PC-3 (cell line): ENCODE data around the gene LINS1. TPM values are rescaled to one million over a fixed set of nuclear protein-coding genes. Genes with fewer than 3 reads are reported as not detected.

Source experiments
- ATAC-seq: fragments of 200-7000 bp; cut with Tn5 transposase; 2 replicates; pipeline ENCODE4 v1.9.1; 2020; ENCODE audit warnings: mild to moderate bottlenecking, moderate library complexity
- Bru-seq: library from RNA; stranded (reverse); fragments of 400-500 nt; gene quantifications from one replicate; lab custom pipeline; 2021; lab: Mats Ljungman, UMichigan
- BruChase-seq, 2 experiments: library from RNA; stranded (reverse); fragments of 400-500 nt; gene quantifications; one replicate each; lab custom pipeline; 2021; lab: Mats Ljungman, UMichigan
- BruUV-seq: library from RNA; stranded (reverse); fragments of 400-500 nt; replicated peaks from 2 replicates; lab custom pipeline; 2021; lab: Mats Ljungman, UMichigan
- CTCF ChIA-PET: fragments of 300-600 bp; sonication (Branson Sonifier 250); formaldehyde crosslinking; loops from one replicate; lab custom pipeline; 2022; ENCODE audit warnings: antibody characterized with exemption; lab: Charles Lee
- POLR2A ChIA-PET: fragments of 300-600 bp; sonication (Branson Sonifier 250); formaldehyde crosslinking; loops from one replicate; lab custom pipeline; 2022; ENCODE audit warnings: antibody characterized with exemption; ENCODE audit not compliant: unreplicated experiment; lab: Charles Lee
- DNase-seq: peaks from one replicate; pipeline ENCODE4 v3.0.0-alpha.2; 2015
- H2AFZ ChIP-seq: fragments of 300-600 bp; sonication (generic); 2 replicates; pipeline ENCODE4 v1.6.0; 2016; ENCODE audit warnings: antibody characterized with exemption, low read length
- H3F3A ChIP-seq: fragments of 300-600 bp; sonication (generic); one replicate; pipeline ENCODE4 v1.6.0; 2017; ENCODE audit warnings: antibody characterized with exemption, low read length, control low read depth, mild to moderate bottlenecking; ENCODE audit not compliant: unreplicated experiment
- H3K27ac ChIP-seq: fragments of 300-600 bp; sonication (generic); 2 replicates; pipeline ENCODE4 v1.5.1; 2016; ENCODE audit warnings: mild to moderate bottlenecking, low read length
- H3K27me3 ChIP-seq: fragments of 300-600 bp; sonication (generic); 2 replicates; pipeline ENCODE4 v1.6.1; 2016; ENCODE audit warnings: low read length, mixed read lengths
- H3K36me3 ChIP-seq: fragments of 300-600 bp; sonication (generic); 2 replicates; pipeline ENCODE4 v1.6.1; 2016; ENCODE audit warnings: low read depth, mixed run types, low read length, mixed read lengths
- H3K4me1 ChIP-seq: fragments of 300-600 bp; sonication (generic); 2 replicates; pipeline ENCODE4 v1.5.1; 2016; ENCODE audit warnings: low read length; ENCODE audit not compliant: insufficient read depth
- H3K4me2 ChIP-seq: fragments of 300-600 bp; sonication (generic); 2 replicates; pipeline ENCODE4 v1.6.0; 2016; ENCODE audit warnings: low read length
- H3K4me3 ChIP-seq: fragments of 300-600 bp; sonication (generic); 2 replicates; pipeline ENCODE4 v1.5.1; 2016; ENCODE audit warnings: mild to moderate bottlenecking, low read length, mixed read lengths
- H3K79me2 ChIP-seq: fragments of 300-600 bp; sonication (generic); 2 replicates; pipeline ENCODE4 v1.6.1; 2017; ENCODE audit warnings: low read length, mixed read lengths
- H3K9ac ChIP-seq: fragments of 300-600 bp; sonication (generic); 2 replicates; pipeline ENCODE4 v1.6.0; 2016; ENCODE audit warnings: mild to moderate bottlenecking, low read length
- H3K9me2 ChIP-seq: fragments of 300-600 bp; sonication (generic); replicated peaks from 2 replicates; pipeline ENCODE4 v1.6.1; 2016; ENCODE audit warnings: mixed run types, low read length, mixed read lengths
- H3K9me3 ChIP-seq: fragments of 300-600 bp; sonication (generic); 2 replicates; pipeline ENCODE4 v1.6.1; 2016; ENCODE audit warnings: low read length, mixed read lengths
- H4K20me1 ChIP-seq: fragments of 300-600 bp; sonication (generic); 2 replicates; pipeline ENCODE4 v1.6.1; 2016; ENCODE audit warnings: low read length, mixed read lengths
- EZH2 ChIP-seq: fragments of 300-600 bp; sonication (generic); IDR thresholded peaks from one replicate; pipeline ENCODE4 v1.6.1; 2017; ENCODE audit warnings: antibody characterized with exemption, mild to moderate bottlenecking, low read length; ENCODE audit not compliant: unreplicated experiment
- EZH2phosphoT487 ChIP-seq: fragments of 300-600 bp; sonication (generic); IDR thresholded peaks from 2 replicates; pipeline ENCODE4 v1.6.1; 2018; ENCODE audit warnings: mild to moderate bottlenecking, antibody characterized with exemption, low read length, borderline replicate concordance
- intact Hi-C: fragments of 100-400 bp; cut with micrococcal nuclease; formaldehyde crosslinking; loops from 2 replicates; pipeline ENCODE4 v1.9.0; 2023
- long read RNA-seq: library from polyadenylated mRNA; unstranded; transcript quantifications from one replicate; pipeline ENCODE4 v2.0.0, GENCODE V29; 2021; ENCODE audit not compliant: unreplicated experiment
- total RNA-seq: library from RNA; depleted of rRNA; stranded (reverse); fragments of >200 nt; gene quantifications from 2 replicates; pipeline ENCODE4 v1.2.3, GENCODE V29; 2014; rRNA removed
- TF ChIP-seq, protein P1 (sequence below): fragments of 300-600 bp; sonication (generic); conservative IDR thresholded peaks from 2 replicates; pipeline ENCODE4 v1.5.1; 2017; ENCODE audit warnings: antibody characterized with exemption, low read depth, mild to moderate bottlenecking, low read length

The LINS1 gene, protein sequence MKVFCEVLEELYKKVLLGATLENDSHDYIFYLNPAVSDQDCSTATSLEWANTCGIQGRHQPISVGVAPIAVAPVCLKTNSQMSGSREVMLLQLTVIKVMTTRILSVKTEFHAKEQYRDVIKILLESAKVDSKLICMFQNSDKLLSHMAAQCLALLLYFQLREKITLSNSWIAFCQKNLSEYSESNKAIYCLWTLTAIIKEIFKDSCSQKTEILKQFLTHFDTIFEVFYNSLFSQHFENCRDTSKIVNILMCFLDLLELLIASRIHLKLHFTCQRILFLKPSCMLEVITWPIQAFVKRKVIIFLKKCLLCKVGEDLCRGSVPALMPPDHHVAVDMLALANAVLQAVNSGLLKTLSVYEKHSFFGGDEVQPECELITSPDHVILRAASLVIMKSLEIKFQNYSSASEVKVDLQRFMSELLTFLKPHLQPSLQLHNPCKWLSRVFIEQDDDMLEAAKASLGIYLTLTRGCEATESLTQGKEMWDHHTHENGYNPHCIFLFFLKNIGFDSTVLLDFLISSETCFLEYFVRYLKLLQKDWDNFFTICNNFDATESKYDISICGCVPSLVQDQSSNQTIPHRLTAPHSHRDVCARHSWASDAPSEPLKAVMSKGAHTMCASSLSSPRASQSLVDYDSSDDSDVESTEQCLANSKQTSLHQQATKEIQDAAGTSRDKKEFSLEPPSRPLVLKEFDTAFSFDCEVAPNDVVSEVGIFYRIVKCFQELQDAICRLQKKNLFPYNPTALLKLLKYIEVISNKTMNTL
- total RNA-seq (8.5 and 12.0 TPM in 2 replicates), Bru-seq, nascent RNA (percentile 64 among the genes with signal in this experiment), BruChase-seq, experiment 1, labeled RNA remaining after a 6-hour chase (percentile 65 among the genes with signal in this experiment), BruChase-seq, experiment 2, labeled RNA remaining after a 2-hour chase (percentile 64 among the genes with signal in this experiment)
- long read RNA-seq, full-length matches to known transcripts = 5 of 12 reads
- long read RNA-seq, partial matches to known transcripts = 1 of 12 reads
- long read RNA-seq, other reads (novel, unspliced or antisense) = 6 of 12 reads

GRCh38 chr15:100602064-100602822 is at the start of gene LINS1, which contains the start of gene ASB7:
Gene LINS1, minus strand, starts transcription at chr15:100602184. Its CDS starts 21,342 bp downstream, at chr15:100580842.
Gene ASB7, plus strand, starts transcription at chr15:100602589. Its CDS starts 9,628 bp downstream, at chr15:100612217.
- Histone ChIP-seq H3K79me2 (peaks cover 84% of the 10 kb centered on the region), H2AFZ (peak within 1 kb of the TSS; percentile 95), H4K20me1 (no peaks in the 10 kb centered on the region), H3K9me2 (no peaks in the 10 kb centered on the region), H3F3A (no peaks in the 10 kb centered on the region), H3K9me3 (no peaks in the 10 kb centered on the region), H3K27me3 (no peaks in the 10 kb centered on the region), H3K27ac (peak within 1 kb of the TSS; percentile 25), H3K36me3 (no peaks in the 10 kb centered on the region; the same call in 1 of the 2 replicates), H3K4me1 (peaks cover 22% of the 10 kb centered on the region), H3K9ac (peak within 1 kb of the TSS; percentile 90), H3K4me2 (peak within 1 kb of the TSS; percentile 96), H3K4me3 (peak within 1 kb of the TSS; percentile 98)
- TF ChIP-seq, protein P1, sequence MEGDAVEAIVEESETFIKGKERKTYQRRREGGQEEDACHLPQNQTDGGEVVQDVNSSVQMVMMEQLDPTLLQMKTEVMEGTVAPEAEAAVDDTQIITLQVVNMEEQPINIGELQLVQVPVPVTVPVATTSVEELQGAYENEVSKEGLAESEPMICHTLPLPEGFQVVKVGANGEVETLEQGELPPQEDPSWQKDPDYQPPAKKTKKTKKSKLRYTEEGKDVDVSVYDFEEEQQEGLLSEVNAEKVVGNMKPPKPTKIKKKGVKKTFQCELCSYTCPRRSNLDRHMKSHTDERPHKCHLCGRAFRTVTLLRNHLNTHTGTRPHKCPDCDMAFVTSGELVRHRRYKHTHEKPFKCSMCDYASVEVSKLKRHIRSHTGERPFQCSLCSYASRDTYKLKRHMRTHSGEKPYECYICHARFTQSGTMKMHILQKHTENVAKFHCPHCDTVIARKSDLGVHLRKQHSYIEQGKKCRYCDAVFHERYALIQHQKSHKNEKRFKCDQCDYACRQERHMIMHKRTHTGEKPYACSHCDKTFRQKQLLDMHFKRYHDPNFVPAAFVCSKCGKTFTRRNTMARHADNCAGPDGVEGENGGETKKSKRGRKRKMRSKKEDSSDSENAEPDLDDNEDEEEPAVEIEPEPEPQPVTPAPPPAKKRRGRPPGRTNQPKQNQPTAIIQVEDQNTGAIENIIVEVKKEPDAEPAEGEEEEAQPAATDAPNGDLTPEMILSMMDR = no peak
- TF ChIP-seq EZH2 = no peak
- no peak for TF ChIP-seq EZH2phosphoT487
- peak; percentile 94 for ATAC-seq
- intact Hi-C loops = no loop called here
- peak; percentile 100 for DNase-seq
- BruUV-seq = no TSS peak
- ChIA-PET CTCF (interaction anchor here (1.0 to 1.9 kb wide), 2 partner anchors 30 to 252 kb away, joined by 3 to 6 read pairs; no protein-coding TSS in a partner anchor), POLR2A (interaction anchor here (0.6 kb wide), 1 partner anchor 263 kb away, joined by 22 read pairs; no protein-coding TSS in a partner anchor)

DNA sequence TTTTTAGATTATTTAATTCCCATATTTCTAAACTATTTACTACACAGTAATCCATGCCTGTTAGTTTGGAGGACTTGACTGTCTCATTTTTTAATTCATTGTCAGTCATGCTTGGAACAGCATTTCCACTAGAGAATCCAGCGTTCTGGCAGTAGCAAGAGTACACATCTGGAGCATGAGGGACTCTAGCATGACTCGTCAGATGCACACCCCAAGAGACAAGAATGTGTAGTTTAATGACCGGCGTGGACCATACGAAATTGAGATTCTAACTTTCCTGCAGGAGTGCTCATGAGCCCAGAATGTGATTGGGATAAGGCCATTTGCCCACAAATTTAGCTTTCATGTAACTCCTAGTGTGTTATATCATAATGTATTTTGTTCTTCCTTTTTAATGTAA is 49.3 kb upstream of the LINS1 start:
- H3K9me3 ChIP-seq = no peaks in the 10 kb centered on the region
- no peaks in the 10 kb centered on the region for H3K9me2 ChIP-seq
- no peak overlapping the region for H2AFZ ChIP-seq
- no peaks in the 10 kb centered on the region for H3K36me3 ChIP-seq
- H3K27ac ChIP-seq = no peak overlapping the region
- DNase-seq (peak; percentile 16), ATAC-seq (no peak)
- BruUV-seq = no TSS peak
- H4K20me1 ChIP-seq = no peaks in the 10 kb centered on the region
- TF ChIP-seq EZH2phosphoT487 (no peak), EZH2 (no peak)
- TF ChIP-seq, protein P1 = no peak
- H3K27me3 ChIP-seq = no peaks in the 10 kb centered on the region
- no peak overlapping the region for H3K4me2 ChIP-seq
- POLR2A ChIA-PET = no interaction called here
- no peaks in the 10 kb centered on the region for H3K4me1 ChIP-seq
- H3K4me3 ChIP-seq = no peak overlapping the region
- no peak overlapping the region for H3K9ac ChIP-seq
- H3K79me2 ChIP-seq = no peaks in the 10 kb centered on the region
- CTCF ChIA-PET = no interaction called here
- no peaks in the 10 kb centered on the region for H3F3A ChIP-seq
- intact Hi-C loops = no loop called here
